Neural progenitor cell (in vitro differentiated cells): ENCODE measurements around the gene HOXA5. TPM values are rescaled to one million over a fixed set of nuclear protein-coding genes. Genes with fewer than 3 reads are reported as not detected.

Experiments
- DNase-seq: peaks from one replicate; pipeline ENCODE4 v3.0.0-alpha.2; 2016; ENCODE audit warnings: low spot score
- H2AFZ ChIP-seq: fragments of 200-600 bp; sonication (generic); replicated peaks from 2 replicates; pipeline ENCODE4 v1.6.1; 2016; ENCODE audit warnings: antibody characterized with exemption
- H3F3A ChIP-seq: fragments of 200-600 bp; sonication (generic); 2 replicates; pipeline ENCODE4 v1.6.1; 2016; ENCODE audit warnings: antibody characterized with exemption, low read depth
- H3K27ac ChIP-seq: fragments of 200-600 bp; sonication (generic); 2 replicates; pipeline ENCODE4 v1.5.1; 2016; ENCODE audit warnings: mild to moderate bottlenecking
- H3K27me3 ChIP-seq: fragments of 200-600 bp; sonication (generic); 2 replicates; pipeline ENCODE4 v1.6.1; 2016; ENCODE audit warnings: mild to moderate bottlenecking, moderate library complexity
- H3K36me3 ChIP-seq: fragments of 200-600 bp; sonication (generic); 2 replicates; pipeline ENCODE4 v1.5.1; 2016
- H3K4me1 ChIP-seq: fragments of 200-600 bp; sonication (generic); 2 replicates; pipeline ENCODE4 v1.6.1; 2016; ENCODE audit warnings: mixed run types
- H3K4me2 ChIP-seq: fragments of 200-600 bp; sonication (generic); 2 replicates; pipeline ENCODE4 v1.6.1; 2016
- H3K4me3 ChIP-seq: fragments of 200-600 bp; sonication (generic); 2 replicates; pipeline ENCODE4 v1.5.1; 2016
- H3K79me2 ChIP-seq: fragments of 200-600 bp; sonication (generic); 2 replicates; pipeline ENCODE4 v1.6.1; 2016; ENCODE audit warnings: low read depth
- H3K9ac ChIP-seq: fragments of 200-600 bp; sonication (generic); 2 replicates; pipeline ENCODE4 v1.6.1; 2016
- H3K9me3 ChIP-seq: fragments of 200-600 bp; sonication (generic); 2 replicates; pipeline ENCODE4 v1.5.1; 2016; ENCODE audit warnings: low read depth
- H4K20me1 ChIP-seq: fragments of 200-600 bp; sonication (generic); 2 replicates; pipeline ENCODE4 v1.6.1; 2016; ENCODE audit warnings: low read depth
- H3K27ac Mint-ChIP-seq: 3 replicates; pipeline ENCODE4 v1.8.0; 2021; ENCODE audit warnings: mixed read lengths
- H3K27me3 Mint-ChIP-seq: 2 replicates; pipeline ENCODE4 v1.8.0; 2022; ENCODE audit warnings: low read depth, mild to moderate bottlenecking, inconsistent platforms, moderate library complexity, mixed read lengths; ENCODE audit not compliant: insufficient read depth
- H3K36me3 Mint-ChIP-seq: 3 replicates; pipeline ENCODE4 v1.8.0; 2021; ENCODE audit warnings: mixed read lengths
- H3K4me1 Mint-ChIP-seq: 3 replicates; pipeline ENCODE4 v1.8.0; 2021; ENCODE audit warnings: mixed read lengths
- H3K4me3 Mint-ChIP-seq: 3 replicates; pipeline ENCODE4 v1.8.0; 2021; ENCODE audit warnings: mild to moderate bottlenecking, moderate library complexity, mixed read lengths
- H3K9me3 Mint-ChIP-seq: 3 replicates; pipeline ENCODE4 v1.8.0; 2020; ENCODE audit warnings: mixed read lengths
- EZH2 ChIP-seq: fragments of 200-600 bp; sonication (generic); IDR thresholded peaks from 2 replicates; pipeline ENCODE4 v1.6.1; 2017; ENCODE audit warnings: antibody characterized with exemption, mild to moderate bottlenecking, moderate library complexity
- EZH2phosphoT487 ChIP-seq: fragments of 200-600 bp; sonication (generic); IDR thresholded peaks from 2 replicates; pipeline ENCODE4 v1.6.1; 2017; ENCODE audit warnings: antibody characterized with exemption
- total RNA-seq: library from RNA; depleted of rRNA; stranded (reverse); fragments of >200 nt; gene quantifications from 2 replicates; pipeline ENCODE4 v1.2.3, GENCODE V29; 2015; ENCODE audit warnings: low replicate concordance
- TF ChIP-seq, protein P1 (sequence below): fragments of 200-600 bp; sonication (generic); IDR thresholded peaks from 2 replicates; pipeline ENCODE4 v1.5.1; 2017; ENCODE audit warnings: antibody characterized with exemption, mild to moderate bottlenecking

The HOXA5 gene
- total RNA-seq, 1 donor from 2014 or later: not detected

- H2AFZ ChIP-seq: no peak overlapping the region
- H4K20me1 ChIP-seq: peaks cover 95% of the 10 kb centered on the region
- no peak overlapping the region for H3K4me3 ChIP-seq
- peaks cover 8% of the 10 kb centered on the region for H3K4me1 Mint-ChIP-seq
- no peaks in the 10 kb centered on the region for H3K36me3 Mint-ChIP-seq
- H3K9me3 ChIP-seq: no peaks in the 10 kb centered on the region
- H3K4me2 ChIP-seq: no peak overlapping the region
- no peak overlapping the region for H3K27ac ChIP-seq
- H3K9me3 Mint-ChIP-seq: peaks cover 16% of the 10 kb centered on the region
- H3K27me3 Mint-ChIP-seq: peaks cover 90% of the 10 kb centered on the region
- DNase-seq: no peak
- no peak overlapping the region for H3K9ac ChIP-seq
- H3K4me3 Mint-ChIP-seq: no peak overlapping the region
- no peak overlapping the region for H3K27ac Mint-ChIP-seq
- TF ChIP-seq EZH2phosphoT487 (no peak), EZH2 (no peak)
- TF ChIP-seq, protein P1, sequence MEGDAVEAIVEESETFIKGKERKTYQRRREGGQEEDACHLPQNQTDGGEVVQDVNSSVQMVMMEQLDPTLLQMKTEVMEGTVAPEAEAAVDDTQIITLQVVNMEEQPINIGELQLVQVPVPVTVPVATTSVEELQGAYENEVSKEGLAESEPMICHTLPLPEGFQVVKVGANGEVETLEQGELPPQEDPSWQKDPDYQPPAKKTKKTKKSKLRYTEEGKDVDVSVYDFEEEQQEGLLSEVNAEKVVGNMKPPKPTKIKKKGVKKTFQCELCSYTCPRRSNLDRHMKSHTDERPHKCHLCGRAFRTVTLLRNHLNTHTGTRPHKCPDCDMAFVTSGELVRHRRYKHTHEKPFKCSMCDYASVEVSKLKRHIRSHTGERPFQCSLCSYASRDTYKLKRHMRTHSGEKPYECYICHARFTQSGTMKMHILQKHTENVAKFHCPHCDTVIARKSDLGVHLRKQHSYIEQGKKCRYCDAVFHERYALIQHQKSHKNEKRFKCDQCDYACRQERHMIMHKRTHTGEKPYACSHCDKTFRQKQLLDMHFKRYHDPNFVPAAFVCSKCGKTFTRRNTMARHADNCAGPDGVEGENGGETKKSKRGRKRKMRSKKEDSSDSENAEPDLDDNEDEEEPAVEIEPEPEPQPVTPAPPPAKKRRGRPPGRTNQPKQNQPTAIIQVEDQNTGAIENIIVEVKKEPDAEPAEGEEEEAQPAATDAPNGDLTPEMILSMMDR: no peak
- peaks cover 100% of the 10 kb centered on the region for H3K27me3 ChIP-seq
- H3K36me3 ChIP-seq: no peaks in the 10 kb centered on the region
- H3K79me2 ChIP-seq: no peaks in the 10 kb centered on the region
- no peaks in the 10 kb centered on the region for H3F3A ChIP-seq
- peaks cover 10% of the 10 kb centered on the region for H3K4me1 ChIP-seq
Measured at GRCh38 chr7:27141137-27141922, 2.2 kb downstream of the HOXA5 start.

GRCh38 chr7:27140126-27140857 lies 3.2 kb downstream of the HOXA5 start:
- no peak overlapping the region for H3K27ac ChIP-seq
- H3K36me3 Mint-ChIP-seq: no peaks in the 10 kb centered on the region
- no peak overlapping the region for H3K4me3 Mint-ChIP-seq
- peaks cover 92% of the 10 kb centered on the region for H4K20me1 ChIP-seq
- no peaks in the 10 kb centered on the region for H3K9me3 ChIP-seq
- H3K4me2 ChIP-seq: no peak overlapping the region
- peaks cover 100% of the 10 kb centered on the region for H3K27me3 ChIP-seq
- peaks cover 90% of the 10 kb centered on the region for H3K27me3 Mint-ChIP-seq
- TF ChIP-seq, protein P1: no peak
- TF ChIP-seq EZH2 (peak; percentile 84), EZH2phosphoT487 (no peak)
- no peaks in the 10 kb centered on the region for H3K79me2 ChIP-seq
- H3K36me3 ChIP-seq: no peaks in the 10 kb centered on the region
- H3F3A ChIP-seq: no peaks in the 10 kb centered on the region
- H3K27ac Mint-ChIP-seq: no peak overlapping the region
- no peak overlapping the region for H3K9ac ChIP-seq
- H3K4me1 Mint-ChIP-seq: peaks cover 8% of the 10 kb centered on the region
- H3K4me1 ChIP-seq: peaks cover 10% of the 10 kb centered on the region
- no peak for DNase-seq
- no peak overlapping the region for H3K4me3 ChIP-seq
- peaks cover 10% of the 10 kb centered on the region for H3K9me3 Mint-ChIP-seq
- no peak overlapping the region for H2AFZ ChIP-seq

DNA sequence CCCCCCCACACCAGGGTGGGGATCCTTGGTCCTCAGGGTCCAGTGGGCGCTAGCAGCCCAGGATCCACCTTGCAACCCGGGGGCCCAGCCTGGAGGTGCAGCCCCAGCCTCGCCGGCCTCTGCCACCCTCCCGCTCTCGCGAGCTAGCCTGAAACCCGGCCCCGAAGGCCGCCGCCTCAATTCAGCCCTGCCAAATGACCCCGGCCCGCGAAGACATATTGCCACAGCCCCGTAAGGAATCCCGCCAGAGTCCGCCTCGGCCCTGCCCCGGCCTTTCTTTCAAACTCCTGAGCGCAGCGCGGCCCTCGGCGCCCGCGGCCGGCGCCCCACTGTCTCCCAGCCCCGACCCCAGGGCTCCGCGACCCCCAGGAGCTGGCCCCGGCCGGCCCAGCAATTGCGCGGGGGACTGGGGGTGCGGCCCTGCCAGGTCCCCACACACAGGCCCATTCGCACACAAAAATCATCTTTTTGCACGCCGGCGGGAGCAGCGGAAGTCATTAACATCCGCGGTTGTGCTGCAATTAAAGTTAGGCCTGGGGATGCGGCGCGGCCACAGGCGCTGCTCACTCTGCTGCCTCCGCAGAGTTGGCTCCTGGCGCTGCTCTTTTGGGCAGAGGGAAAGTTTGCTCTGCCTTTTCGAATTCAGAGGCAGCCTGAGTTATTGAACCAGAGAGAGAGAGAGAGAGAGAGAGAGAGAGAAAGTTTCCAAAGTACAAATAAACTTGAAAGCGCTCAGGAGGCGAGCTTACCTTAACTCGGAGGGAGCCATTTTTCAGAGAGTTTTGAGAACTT lies 4.0 kb downstream of the HOXA5 start:
- H3K4me1 ChIP-seq: peaks cover 10% of the 10 kb centered on the region
- Mint-ChIP-seq H3K27ac (no peak overlapping the region), H3K27me3 (peaks cover 92% of the 10 kb centered on the region), H3K36me3 (no peaks in the 10 kb centered on the region), H3K4me3 (peak overlapping the region; percentile 67), H3K9me3 (peaks cover 8% of the 10 kb centered on the region), H3K4me1 (peaks cover 8% of the 10 kb centered on the region)
- H3K36me3 ChIP-seq: no peaks in the 10 kb centered on the region
- H3F3A ChIP-seq: no peaks in the 10 kb centered on the region
- H3K4me3 ChIP-seq: no peak overlapping the region
- no peak overlapping the region for H3K9ac ChIP-seq
- TF ChIP-seq, protein P1: no peak
- TF ChIP-seq EZH2: peak; percentile 100
- TF ChIP-seq EZH2phosphoT487: peak; percentile 99
- H3K4me2 ChIP-seq: peak overlapping the region; percentile 51
- peaks cover 100% of the 10 kb centered on the region for H3K27me3 ChIP-seq
- no peaks in the 10 kb centered on the region for H3K79me2 ChIP-seq
- DNase-seq: peak; percentile 70
- no peak overlapping the region for H2AFZ ChIP-seq
- H4K20me1 ChIP-seq: peaks cover 95% of the 10 kb centered on the region
- no peaks in the 10 kb centered on the region for H3K9me3 ChIP-seq
- no peak overlapping the region for H3K27ac ChIP-seq
